ENCODE data around the gene DCAF17.

Gene DCAF17

GRCh38 chr2:171434013-171434989 is at the start of gene DCAF17:
DCAF17 (plus strand) TSS chr2:171434226; CDS start chr2:171434578, 352 bp downstream.
- Mint-ChIP-seq H3K9me3 (peaks cover 2% of the 10 kb centered on the region), H3K27me3 (no peaks in the 10 kb centered on the region), H3K27ac (peak within 1 kb of the TSS; percentile 82), H3K4me1 (peaks cover 26% of the 10 kb centered on the region), H3K4me3 (peak within 1 kb of the TSS; percentile 86), H3K36me3 (peaks cover 22% of the 10 kb centered on the region)
- ATAC-seq (ENCODE audit: low read depth) = peak; percentile 85
- DNase-seq (ENCODE audit: low spot score in 2 of 2) = peak; percentile 87 to 90

- Mint-ChIP-seq H3K27ac (no peak overlapping the region), H3K27me3 (no peaks in the 10 kb centered on the region), H3K4me3 (no peak overlapping the region), H3K4me1 (peaks cover 25% of the 10 kb centered on the region), H3K36me3 (peaks cover 16% of the 10 kb centered on the region), H3K9me3 (no peaks in the 10 kb centered on the region)
- no peak for ATAC-seq (ENCODE audit: low read depth)
- no peak for DNase-seq (ENCODE audit: low spot score in 2 of 2)
These were observed 47.4 kb upstream of the DCAF17 start for GRCh38 chr2:171386627-171387026.

- no peaks in the 10 kb centered on the region for H3K9me3 Mint-ChIP-seq
- no peak for ATAC-seq (ENCODE audit: low read depth)
- H3K36me3 Mint-ChIP-seq = peaks cover 16% of the 10 kb centered on the region
- H3K27me3 Mint-ChIP-seq = no peaks in the 10 kb centered on the region
- no peak overlapping the region for H3K27ac Mint-ChIP-seq
- peaks cover 25% of the 10 kb centered on the region for H3K4me1 Mint-ChIP-seq
- H3K4me3 Mint-ChIP-seq = no peak overlapping the region
- DNase-seq (ENCODE audit: low spot score in 2 of 2) = no peak
These were observed 47.0 kb upstream of the DCAF17 start for GRCh38 chr2:171387052-171387451.

- DNase-seq (ENCODE audit: low spot score in 2 of 2) (no peak), ATAC-seq (ENCODE audit: low read depth) (no peak)
- H3K9me3 Mint-ChIP-seq = no peaks in the 10 kb centered on the region
- peaks cover 10% of the 10 kb centered on the region for H3K36me3 Mint-ChIP-seq
- no peak overlapping the region for H3K27ac Mint-ChIP-seq
- no peaks in the 10 kb centered on the region for H3K27me3 Mint-ChIP-seq
- no peak overlapping the region for H3K4me3 Mint-ChIP-seq
- H3K4me1 Mint-ChIP-seq = peaks cover 29% of the 10 kb centered on the region
These were observed 44.7 kb upstream of the DCAF17 start for GRCh38 chr2:171389325-171389724.

GRCh38 chr2:171389780-171390179 is 44.2 kb upstream of the DCAF17 start:
- H3K9me3 Mint-ChIP-seq = no peaks in the 10 kb centered on the region
- peaks cover 29% of the 10 kb centered on the region for H3K4me1 Mint-ChIP-seq
- no peaks in the 10 kb centered on the region for H3K27me3 Mint-ChIP-seq
- H3K27ac Mint-ChIP-seq = no peak overlapping the region
- ATAC-seq (ENCODE audit: low read depth) (no peak), DNase-seq (ENCODE audit: low spot score in 2 of 2) (no peak)
- H3K4me3 Mint-ChIP-seq = no peak overlapping the region
- peaks cover 10% of the 10 kb centered on the region for H3K36me3 Mint-ChIP-seq

- ATAC-seq (ENCODE audit: low read depth) = no peak
- peaks cover 8% of the 10 kb centered on the region for H3K36me3 Mint-ChIP-seq
These were observed 43.0 kb upstream of the DCAF17 start for GRCh38 chr2:171390941-171391516.

GRCh38 chr2:171391532-171391931 is 42.5 kb upstream of the DCAF17 start:
- Mint-ChIP-seq H3K4me1 (peaks cover 22% of the 10 kb centered on the region), H3K27ac (no peak overlapping the region), H3K4me3 (no peak overlapping the region), H3K27me3 (no peaks in the 10 kb centered on the region), H3K9me3 (no peaks in the 10 kb centered on the region), H3K36me3 (peaks cover 6% of the 10 kb centered on the region)
- ATAC-seq (ENCODE audit: low read depth) (no peak), DNase-seq (ENCODE audit: low spot score in 2 of 2) (no peak)

More at GRCh38 chr2:171390941-171391516, 43.0 kb upstream of the DCAF17 start:
- Mint-ChIP-seq H3K4me3 (no peak overlapping the region), H3K9me3 (no peaks in the 10 kb centered on the region), H3K27me3 (no peaks in the 10 kb centered on the region), H3K4me1 (peaks cover 24% of the 10 kb centered on the region), H3K27ac (no peak overlapping the region)
- no peak for DNase-seq (ENCODE audit: low spot score in 2 of 2)

- no peak overlapping the region for H3K27ac Mint-ChIP-seq
- H3K4me3 Mint-ChIP-seq = no peak overlapping the region
- no peaks in the 10 kb centered on the region for H3K27me3 Mint-ChIP-seq
- peaks cover 12% of the 10 kb centered on the region for H3K36me3 Mint-ChIP-seq
- H3K4me1 Mint-ChIP-seq = peaks cover 16% of the 10 kb centered on the region
- ATAC-seq (ENCODE audit: low read depth) (no peak), DNase-seq (ENCODE audit: low spot score in 2 of 2) (no peak)
- H3K9me3 Mint-ChIP-seq = peaks cover 4% of the 10 kb centered on the region
These were observed 40.5 kb upstream of the DCAF17 start for GRCh38 chr2:171393487-171393886.

GRCh38 chr2:171394164-171394740 is 39.8 kb upstream of the DCAF17 start:
- H3K4me1 Mint-ChIP-seq = peaks cover 20% of the 10 kb centered on the region
- H3K27ac Mint-ChIP-seq = no peak overlapping the region
- H3K9me3 Mint-ChIP-seq = peaks cover 4% of the 10 kb centered on the region
- DNase-seq (ENCODE audit: low spot score in 2 of 2) = no peak
- ATAC-seq (ENCODE audit: low read depth) = no peak
- H3K36me3 Mint-ChIP-seq = peaks cover 12% of the 10 kb centered on the region
- H3K4me3 Mint-ChIP-seq = no peak overlapping the region
- no peaks in the 10 kb centered on the region for H3K27me3 Mint-ChIP-seq

GRCh38 chr2:171399292-171399691 is 34.7 kb upstream of the DCAF17 start:
- peaks cover 14% of the 10 kb centered on the region for H3K36me3 Mint-ChIP-seq
- ATAC-seq (ENCODE audit: low read depth) (no peak), DNase-seq (ENCODE audit: low spot score in 2 of 2) (no peak)
- H3K4me1 Mint-ChIP-seq = peaks cover 16% of the 10 kb centered on the region
- no peaks in the 10 kb centered on the region for H3K27me3 Mint-ChIP-seq
- H3K27ac Mint-ChIP-seq = peak overlapping the region; percentile 81
- H3K4me3 Mint-ChIP-seq = no peak overlapping the region
- peaks cover 9% of the 10 kb centered on the region for H3K9me3 Mint-ChIP-seq

GRCh38 chr2:171400395-171400794 is 33.6 kb upstream of the DCAF17 start:
- H3K9me3 Mint-ChIP-seq = peaks cover 10% of the 10 kb centered on the region
- H3K27ac Mint-ChIP-seq = peak overlapping the region; percentile 49
- ATAC-seq (ENCODE audit: low read depth) = no peak
- peaks cover 17% of the 10 kb centered on the region for H3K36me3 Mint-ChIP-seq
- no peak overlapping the region for H3K4me3 Mint-ChIP-seq
- H3K27me3 Mint-ChIP-seq = no peaks in the 10 kb centered on the region
- DNase-seq (ENCODE audit: low spot score in 2 of 2) = no peak
- peaks cover 24% of the 10 kb centered on the region for H3K4me1 Mint-ChIP-seq

GRCh38 chr2:171401947-171402346 is 32.1 kb upstream of the DCAF17 start:
- no peak overlapping the region for H3K4me3 Mint-ChIP-seq
- ATAC-seq (ENCODE audit: low read depth) (no peak), DNase-seq (ENCODE audit: low spot score in 2 of 2) (no peak)
- H3K9me3 Mint-ChIP-seq = peaks cover 15% of the 10 kb centered on the region
- no peaks in the 10 kb centered on the region for H3K27me3 Mint-ChIP-seq
- peaks cover 36% of the 10 kb centered on the region for H3K4me1 Mint-ChIP-seq
- peaks cover 16% of the 10 kb centered on the region for H3K36me3 Mint-ChIP-seq
- no peak overlapping the region for H3K27ac Mint-ChIP-seq

- Mint-ChIP-seq H3K27me3 (no peaks in the 10 kb centered on the region), H3K4me3 (no peak overlapping the region), H3K36me3 (peaks cover 12% of the 10 kb centered on the region), H3K4me1 (peaks cover 45% of the 10 kb centered on the region), H3K9me3 (peaks cover 14% of the 10 kb centered on the region), H3K27ac (peak overlapping the region; percentile 95)
- no peak for ATAC-seq (ENCODE audit: low read depth)
- DNase-seq (ENCODE audit: low spot score in 2 of 2) = no peak
These were observed 31.0 kb upstream of the DCAF17 start for GRCh38 chr2:171402906-171403580.

- no peak for ATAC-seq (ENCODE audit: low read depth)
These were observed 29.8 kb upstream of the DCAF17 start for GRCh38 chr2:171404261-171404660.

More at GRCh38 chr2:171404261-171404660, 29.8 kb upstream of the DCAF17 start:
- H3K27me3 Mint-ChIP-seq = no peaks in the 10 kb centered on the region
- H3K36me3 Mint-ChIP-seq = peaks cover 11% of the 10 kb centered on the region
- H3K9me3 Mint-ChIP-seq = peaks cover 11% of the 10 kb centered on the region
- H3K4me1 Mint-ChIP-seq = peaks cover 37% of the 10 kb centered on the region
- DNase-seq (ENCODE audit: low spot score in 2 of 2) = no peak
- H3K4me3 Mint-ChIP-seq = no peak overlapping the region
- H3K27ac Mint-ChIP-seq = peak overlapping the region; percentile 95
